Measurements from ENCODE around the gene HECA. TPM values are rescaled to one million over a fixed set of nuclear protein-coding genes. Genes with fewer than 3 reads are reported as not detected.
"Not testable (repeated sequence)": the region's sequence is repeated elsewhere in the genome, so short reads cannot be mapped to it uniquely, and the experiment has no call there.

Gene HECA
- total RNA-seq, 8 experiments from 2014 or later = 7.5 to 22.9 (median 12.7) TPM

- 63 to 100% (median 94%) methylated on average over 1 to 3 of the region's 3 CpGs for WGBS, 10 experiments
- no peaks in the 10 kb centered on the region for H3K4me1 ChIP-seq (replicated peaks in 1 of 2)
- H3K4me3 ChIP-seq = no peak overlapping the region
- no peak for ATAC-seq (replicated peaks in 6 of 8)
- in situ Hi-C loops (cut with MboI; ENCODE audit: low pct_unique_long_range_greater_than_20kb in 2 of 9, low sequenced_read_pairs in 9 of 9, unreplicated experiment in 9 of 9) = no loop called here
- H3K27ac ChIP-seq = no peak overlapping the region
Observed at GRCh38 chr6:139205843-139206242, 71.0 kb downstream of the HECA start.

DNA sequence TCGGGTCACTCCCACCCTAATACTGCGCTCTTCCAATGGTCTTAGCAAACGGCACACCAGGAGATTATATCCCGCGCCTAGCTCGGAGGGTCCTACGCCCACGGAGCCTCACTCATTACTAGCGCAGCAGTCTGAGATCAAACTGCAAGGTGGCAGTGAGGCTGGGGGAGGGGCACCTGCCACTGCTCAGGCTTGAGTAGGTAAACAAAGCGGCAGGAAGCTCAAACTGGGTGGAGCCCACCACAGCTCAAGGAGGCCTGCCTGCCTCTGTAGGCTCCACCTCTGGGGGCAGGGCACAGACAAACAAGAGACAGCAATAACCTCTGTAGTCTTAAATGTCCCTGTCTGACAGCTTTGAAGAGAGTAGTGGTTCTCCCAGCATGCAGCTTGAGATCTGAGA, 75.9 kb downstream of the HECA start:
- WGBS, 10 experiments = no CpG with 5 or more reads among the region's 10 CpGs
- H3K4me3 ChIP-seq; H3K4me1 ChIP-seq (replicated peaks in 1 of 2); in situ Hi-C loops (cut with MboI; ENCODE audit: low pct_unique_long_range_greater_than_20kb in 2 of 9, low sequenced_read_pairs in 9 of 9, unreplicated experiment in 9 of 9); ATAC-seq (replicated peaks in 6 of 8); H3K27ac ChIP-seq: not testable (repeated sequence)

GRCh38 chr6:139212460-139212859, 77.6 kb downstream of the HECA start:
- H3K27ac ChIP-seq; in situ Hi-C loops (cut with MboI; ENCODE audit: low pct_unique_long_range_greater_than_20kb in 2 of 9, low sequenced_read_pairs in 9 of 9, unreplicated experiment in 9 of 9); H3K4me1 ChIP-seq (replicated peaks in 1 of 2); ATAC-seq (replicated peaks in 6 of 8); H3K4me3 ChIP-seq: not testable (repeated sequence)
- WGBS, 10 experiments = no CpG with 5 or more reads among the region's 2 CpGs

GRCh38 chr6:139219271-139219729, 84.4 kb downstream of the HECA start:
- 0 to 67% (median 0%) methylated on average over 1 to 5 of the region's 7 CpGs; no CpG with 5 or more reads in 5 of the 10 experiments for WGBS, 10 experiments
- in situ Hi-C loops (cut with MboI; ENCODE audit: low pct_unique_long_range_greater_than_20kb in 2 of 9, low sequenced_read_pairs in 9 of 9, unreplicated experiment in 9 of 9) = no loop called here
- no peak overlapping the region for H3K4me3 ChIP-seq
- no peak overlapping the region for H3K27ac ChIP-seq
- no peaks in the 10 kb centered on the region for H3K4me1 ChIP-seq (replicated peaks in 1 of 2)
- ATAC-seq (replicated peaks in 6 of 8) = peak; percentile 94 to 100 (median 100)

DNA sequence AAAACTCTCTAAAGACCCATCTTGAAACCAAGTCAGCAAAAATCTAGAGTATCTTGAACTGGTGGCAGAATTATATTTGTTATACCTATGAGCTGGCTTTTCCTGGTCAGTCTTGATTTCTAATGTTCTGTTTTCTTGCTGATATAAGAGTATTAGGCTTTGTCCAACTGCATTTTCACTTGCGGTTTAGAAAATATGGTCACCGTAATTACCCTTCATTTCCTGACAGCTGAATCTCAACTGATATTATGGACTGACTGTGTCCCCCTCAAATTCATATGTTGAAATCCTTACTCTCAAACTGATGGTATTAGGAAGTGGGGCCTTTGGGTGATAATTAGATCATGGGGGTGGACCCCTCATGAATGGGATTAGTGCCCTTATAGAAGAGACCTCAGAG, 84.9 kb downstream of the HECA start:
- no peak overlapping the region for H3K27ac ChIP-seq
- no peak overlapping the region for H3K4me3 ChIP-seq
- ATAC-seq (replicated peaks in 6 of 8) = no peak
- no peaks in the 10 kb centered on the region for H3K4me1 ChIP-seq (replicated peaks in 1 of 2)
- in situ Hi-C loops (cut with MboI; ENCODE audit: low pct_unique_long_range_greater_than_20kb in 2 of 9, low sequenced_read_pairs in 9 of 9, unreplicated experiment in 9 of 9) = loop anchor here in 3 of 9 experiments (10.0 kb wide), 2 partner anchors 135 to 145 kb away; no protein-coding TSS in a partner anchor
- 60 to 100% (median 100%) methylated on average over 1 to 2 of the region's 2 CpGs; no CpG with 5 or more reads in 1 of the 10 experiments for WGBS, 10 experiments

DNA sequence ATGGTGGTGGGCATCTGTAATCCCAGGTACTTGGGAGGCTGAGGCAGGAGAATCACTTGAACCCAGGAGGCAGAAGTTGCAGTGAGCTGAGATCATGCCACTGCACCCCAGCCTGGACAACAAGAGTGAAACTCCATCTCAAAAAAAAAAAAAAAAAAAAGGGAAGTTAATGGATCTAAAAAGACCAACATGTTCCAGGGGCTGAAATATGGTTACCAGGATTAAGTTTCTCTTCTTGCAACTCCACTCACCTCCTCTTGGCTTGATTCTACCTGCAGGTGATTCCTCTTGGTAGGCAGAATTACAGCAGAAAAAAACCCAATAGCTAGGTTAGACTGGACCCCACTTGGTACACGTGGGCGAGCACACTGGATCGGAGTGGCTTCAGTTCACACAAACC, 93.5 kb downstream of the HECA start:
- not testable (repeated sequence) for H3K27ac ChIP-seq; ATAC-seq (replicated peaks in 6 of 8); H3K4me1 ChIP-seq (replicated peaks in 1 of 2); H3K4me3 ChIP-seq
- in situ Hi-C loops (cut with MboI; ENCODE audit: low pct_unique_long_range_greater_than_20kb in 2 of 9, low sequenced_read_pairs in 9 of 9, unreplicated experiment in 9 of 9) = loop anchor here in 3 of 9 experiments (10.0 kb wide), 2 partner anchors 126 to 136 kb away; no protein-coding TSS in a partner anchor
- WGBS, 10 experiments = 17 to 88% (median 50%) methylated on average over 1 to 3 of the region's 3 CpGs; no CpG with 5 or more reads in 7 of the 10 experiments

Other genes starting within 250 kb of the HECA start
- gene REPS1, start 146.8 kb upstream of the HECA start, total RNA-seq = 10 to 100 TPM; 21.0 to 53.2 (median 42.0) TPM
- gene ABRACL, start 106.3 kb upstream of the HECA start, total RNA-seq = 10 to 100 TPM; 13.9 to 61.3 (median 26.6) TPM
- gene TXLNB, start 156.9 kb downstream of the HECA start, total RNA-seq = 1 to 10 TPM in 3 of 8 experiments, under 1 TPM in 5; 0.27 to 9.7 (median 0.82) TPM
- gene CITED2, start 239.6 kb downstream of the HECA start, total RNA-seq = 10 to 100 TPM; 15.7 to 84.6 (median 35.0) TPM